GM20000 (cell line): ENCODE results near the gene TNFAIP8L2.
"Not testable (repeated sequence)": the region's sequence is repeated elsewhere in the genome, so short reads cannot be mapped to it uniquely, and the experiment has no call there.

Source experiments
- DNase-seq: peaks from one replicate; pipeline ENCODE4 v3.0.0; 2012; ENCODE audit warnings: low spot score
- TF ChIP-seq, protein P1 (sequence below): IDR thresholded peaks from 2 replicates; pipeline ENCODE4 v1.5.1; 2012; ENCODE audit warnings: mild to moderate bottlenecking, control low read depth; ENCODE audit errors: extremely low read depth, missing control alignments

The TNFAIP8L2 gene

DNA sequence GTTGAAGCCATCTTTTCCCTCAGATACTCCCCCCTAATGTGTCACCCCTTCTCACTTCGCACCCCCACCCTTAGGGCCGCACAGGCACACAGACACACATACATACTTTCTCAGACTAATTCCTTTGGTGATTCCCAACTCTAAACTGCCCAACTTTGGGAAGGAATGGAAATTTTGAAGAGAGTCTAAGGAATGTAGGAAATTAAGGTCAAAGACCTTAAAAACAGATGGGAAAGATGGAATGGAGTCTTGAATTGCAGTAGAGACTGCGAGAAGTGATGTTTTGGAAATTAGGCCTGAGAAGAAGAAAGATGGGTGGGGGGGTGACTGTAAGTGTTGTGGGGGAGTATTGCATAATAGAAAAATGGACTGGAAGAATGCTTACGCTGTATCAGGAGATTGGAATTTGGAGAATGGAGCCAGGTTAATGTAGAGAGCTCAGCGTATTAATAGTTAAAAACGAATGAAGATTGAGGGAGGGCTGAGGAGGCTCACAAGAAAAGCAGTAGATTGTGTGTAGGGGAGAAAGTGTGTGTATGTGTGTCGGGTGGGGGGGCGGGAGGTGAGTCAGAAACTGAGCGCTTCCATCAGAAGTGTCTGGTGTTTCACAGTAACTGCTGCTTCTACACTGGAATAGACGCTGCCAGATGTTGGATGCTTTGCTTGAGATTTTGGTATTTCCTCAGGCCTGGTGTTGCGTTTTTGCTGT is 43.6 kb downstream of the TNFAIP8L2 start:
- no peak for DNase-seq
- TF ChIP-seq, protein P1, sequence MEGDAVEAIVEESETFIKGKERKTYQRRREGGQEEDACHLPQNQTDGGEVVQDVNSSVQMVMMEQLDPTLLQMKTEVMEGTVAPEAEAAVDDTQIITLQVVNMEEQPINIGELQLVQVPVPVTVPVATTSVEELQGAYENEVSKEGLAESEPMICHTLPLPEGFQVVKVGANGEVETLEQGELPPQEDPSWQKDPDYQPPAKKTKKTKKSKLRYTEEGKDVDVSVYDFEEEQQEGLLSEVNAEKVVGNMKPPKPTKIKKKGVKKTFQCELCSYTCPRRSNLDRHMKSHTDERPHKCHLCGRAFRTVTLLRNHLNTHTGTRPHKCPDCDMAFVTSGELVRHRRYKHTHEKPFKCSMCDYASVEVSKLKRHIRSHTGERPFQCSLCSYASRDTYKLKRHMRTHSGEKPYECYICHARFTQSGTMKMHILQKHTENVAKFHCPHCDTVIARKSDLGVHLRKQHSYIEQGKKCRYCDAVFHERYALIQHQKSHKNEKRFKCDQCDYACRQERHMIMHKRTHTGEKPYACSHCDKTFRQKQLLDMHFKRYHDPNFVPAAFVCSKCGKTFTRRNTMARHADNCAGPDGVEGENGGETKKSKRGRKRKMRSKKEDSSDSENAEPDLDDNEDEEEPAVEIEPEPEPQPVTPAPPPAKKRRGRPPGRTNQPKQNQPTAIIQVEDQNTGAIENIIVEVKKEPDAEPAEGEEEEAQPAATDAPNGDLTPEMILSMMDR, result no peak

DNA sequence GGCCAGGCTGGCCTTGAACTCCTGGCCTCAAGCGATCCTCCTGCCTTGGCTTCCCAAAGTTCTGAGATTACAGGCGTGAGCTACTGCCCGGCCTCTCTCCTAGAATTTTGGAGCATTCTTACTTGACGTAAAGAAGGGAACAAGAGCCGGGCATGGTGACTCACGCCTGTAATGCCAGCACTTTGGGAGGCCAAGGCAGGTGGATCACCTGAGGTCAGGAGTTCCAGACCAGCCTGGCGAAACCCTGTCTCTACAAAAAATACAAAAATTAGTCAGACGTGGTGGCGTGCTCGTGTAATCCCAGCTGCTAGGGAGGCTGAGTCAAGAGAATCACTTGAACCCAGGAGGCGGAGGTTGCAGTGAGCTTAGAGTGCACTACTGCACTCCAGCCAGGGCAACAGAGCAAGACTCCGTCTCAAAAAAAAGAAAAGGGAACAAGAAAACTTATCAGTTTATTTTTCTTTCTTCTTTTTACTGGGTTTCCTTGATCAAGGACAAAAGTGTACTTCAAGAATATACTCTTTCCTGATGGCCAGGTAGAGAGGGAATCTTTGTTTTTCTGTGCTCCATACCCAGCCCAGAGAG is 49.0 kb downstream of the TNFAIP8L2 start:
- not testable (repeated sequence) for DNase-seq
